Activated CD8-positive, alpha-beta memory T cell treated with anti-CD3 and anti-CD28 coated beads, Interleukin-2, amount 50 U/mL, for 4 hours (primary cell): ENCODE data around the gene MVK.

Source experiments
- DNase-seq: peaks from one replicate; pipeline ENCODE4 v3.0.0-alpha.2; 2020

Gene MVK

GRCh38 chr12:109573029-109573913 is at the start of gene MVK, which contains the start of gene MMAB:
TSS of gene MVK (plus strand) at chr12:109573794. CDS start at chr12:109574823, 1,029 bp downstream.
TSS of gene MMAB (minus strand) at chr12:109573504. CDS start at chr12:109573480, 24 bp downstream.
- peak; percentile 97 for DNase-seq

GRCh38 chr12:109524466-109525278 is 48.9 kb upstream of the MVK start:
- no peak for DNase-seq

DNA sequence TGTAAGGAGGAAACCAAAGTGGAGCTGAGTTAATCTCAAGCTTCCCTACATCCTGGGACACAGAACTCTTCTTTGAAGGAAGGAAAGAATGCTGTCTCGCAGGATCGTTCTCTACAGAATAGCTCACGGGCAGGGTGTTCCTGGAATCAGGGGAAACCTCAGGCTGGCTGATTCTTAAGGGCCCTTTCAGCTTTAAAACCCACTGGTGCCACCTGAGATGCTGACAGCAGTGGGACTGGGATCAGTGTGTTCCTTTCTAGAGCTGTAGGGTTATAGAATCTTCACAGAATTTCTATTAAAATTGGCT is 48.4 kb upstream of the MVK start:
- DNase-seq, result no peak

DNA sequence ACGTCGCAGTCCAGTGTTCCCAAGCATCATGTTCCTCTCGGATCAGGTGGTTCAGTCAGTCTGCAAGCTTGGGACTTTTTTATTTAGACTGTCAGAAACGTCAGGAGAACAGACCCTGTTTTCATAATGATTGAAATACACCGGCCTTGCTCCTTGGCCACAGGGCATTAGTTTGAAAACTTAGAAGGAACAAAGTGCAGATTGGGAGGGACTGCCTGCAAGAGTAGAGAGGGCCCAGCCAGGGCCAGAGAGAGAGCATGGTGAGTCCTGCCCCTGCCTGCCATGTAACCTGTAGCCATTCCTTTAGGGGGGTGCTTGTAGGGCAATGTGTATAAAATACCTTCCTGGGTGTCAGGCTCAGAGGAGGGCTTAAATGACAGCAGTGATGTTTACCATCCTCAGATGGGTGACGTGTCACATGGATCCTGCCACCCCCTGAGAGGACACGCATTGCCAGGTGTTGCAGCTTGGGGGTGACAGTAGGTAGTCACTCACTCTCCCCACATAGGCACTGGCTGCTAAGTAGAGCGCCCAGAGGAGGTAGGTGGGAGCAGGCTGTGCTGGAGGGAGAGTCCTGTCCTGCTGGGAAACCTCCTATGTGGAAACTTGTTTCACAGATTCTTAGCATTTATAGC is 46.0 kb upstream of the MVK start:
- DNase-seq, result no peak

DNA sequence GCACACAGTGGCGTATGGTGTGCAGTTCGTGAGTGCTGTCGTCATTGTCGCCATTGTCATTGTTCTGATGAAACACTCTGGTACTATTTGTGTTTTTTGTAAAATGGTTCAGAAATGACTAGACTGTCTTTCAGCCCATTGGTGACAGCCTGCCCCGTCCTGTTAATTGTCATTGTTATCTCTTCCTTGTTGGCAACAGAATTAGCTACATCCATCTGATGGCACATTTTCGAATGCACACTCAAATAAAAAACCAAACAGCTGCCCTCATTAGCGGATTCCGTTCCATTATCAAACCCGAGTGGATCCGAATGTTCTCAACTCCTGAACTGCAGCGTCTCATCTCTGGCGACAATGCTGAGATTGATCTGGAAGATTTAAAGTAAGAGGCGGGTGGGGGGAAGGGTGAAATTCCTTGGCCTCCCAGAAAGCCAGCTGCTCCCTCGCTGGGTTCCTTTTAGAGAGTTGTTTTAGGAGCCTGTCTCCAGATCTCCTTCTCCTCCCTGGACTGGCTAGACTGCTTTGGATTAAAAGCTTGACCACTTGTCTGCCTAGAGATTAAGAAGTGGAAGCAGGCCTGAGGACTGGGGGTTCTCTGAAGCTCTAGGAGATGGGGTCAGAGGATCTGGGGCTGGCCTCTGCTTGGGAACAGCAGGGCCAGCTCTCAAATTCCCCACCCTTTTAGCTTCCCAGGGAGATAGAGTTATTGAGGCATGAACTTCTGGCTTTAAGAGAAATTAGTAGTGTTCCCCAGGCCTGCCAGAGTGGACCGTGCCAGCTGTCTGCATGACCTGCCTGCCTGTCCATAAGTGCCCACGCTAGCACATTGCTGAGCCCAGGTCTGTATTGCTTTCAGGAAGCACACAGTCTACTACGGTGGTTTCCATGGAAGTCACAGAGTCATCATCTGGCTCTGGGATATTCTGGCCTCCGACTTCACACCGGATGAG is 43.6 kb upstream of the MVK start:
- no peak for DNase-seq

DNA sequence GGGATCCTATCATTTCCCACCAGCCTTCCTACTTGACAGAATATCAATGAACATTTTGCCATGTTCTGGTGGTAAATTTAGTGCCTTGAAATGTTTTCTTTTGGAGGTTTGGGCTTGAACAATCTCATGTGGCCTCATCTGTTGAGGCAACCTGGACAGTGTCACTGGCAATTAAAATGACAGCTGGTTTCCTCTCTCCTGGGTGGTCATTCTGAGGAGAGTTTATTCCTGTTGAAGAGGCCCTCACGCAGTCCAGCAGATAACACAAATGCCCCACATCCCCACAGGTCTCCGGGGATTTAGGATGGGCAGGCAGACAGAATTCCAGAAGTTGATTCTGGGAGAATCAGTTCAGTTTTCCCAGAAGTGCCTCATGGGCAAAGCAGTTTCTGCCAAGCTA is 42.2 kb upstream of the MVK start:
- no peak for DNase-seq

GRCh38 chr12:109532721-109533486 is 40.7 kb upstream of the MVK start:
- no peak for DNase-seq

GRCh38 chr12:109533487-109533740 is 40.2 kb upstream of the MVK start:
- DNase-seq, result no peak

- DNase-seq, result no peak
Observed at GRCh38 chr12:109534456-109534855, 39.1 kb upstream of the MVK start.

GRCh38 chr12:109535231-109535862 is 38.2 kb upstream of the MVK start:
- DNase-seq, result no peak

- no peak for DNase-seq
Observed at GRCh38 chr12:109535863-109536250, 37.7 kb upstream of the MVK start.

DNA sequence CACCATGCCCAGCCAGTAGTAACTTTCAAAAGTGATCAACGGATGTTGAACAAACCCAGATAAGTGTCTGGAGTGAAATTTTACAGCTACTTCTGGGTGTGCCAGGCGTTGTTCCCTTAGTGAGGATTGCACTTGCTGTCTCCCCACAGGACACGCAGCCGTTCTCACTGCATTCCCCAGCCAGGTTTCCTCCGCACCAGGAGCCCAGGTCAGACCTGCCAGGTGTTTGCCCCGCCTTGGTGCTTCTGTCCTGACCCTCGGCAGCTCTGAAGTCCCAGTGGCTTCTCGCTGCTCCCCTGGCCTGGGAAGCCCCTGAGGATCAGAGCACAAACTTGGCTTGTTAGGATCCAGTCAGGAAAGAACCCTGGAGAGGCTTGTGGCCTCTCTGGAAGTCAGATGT is 36.5 kb upstream of the MVK start:
- no peak for DNase-seq

- no peak for DNase-seq
Observed at GRCh38 chr12:109538191-109538863, 35.3 kb upstream of the MVK start.

GRCh38 chr12:109539508-109539907 is 34.1 kb upstream of the MVK start:
- DNase-seq, result no peak

- no peak for DNase-seq
Observed at GRCh38 chr12:109540526-109541412, 32.8 kb upstream of the MVK start.

- no peak for DNase-seq
Observed at GRCh38 chr12:109541413-109541726, 32.2 kb upstream of the MVK start.

DNA sequence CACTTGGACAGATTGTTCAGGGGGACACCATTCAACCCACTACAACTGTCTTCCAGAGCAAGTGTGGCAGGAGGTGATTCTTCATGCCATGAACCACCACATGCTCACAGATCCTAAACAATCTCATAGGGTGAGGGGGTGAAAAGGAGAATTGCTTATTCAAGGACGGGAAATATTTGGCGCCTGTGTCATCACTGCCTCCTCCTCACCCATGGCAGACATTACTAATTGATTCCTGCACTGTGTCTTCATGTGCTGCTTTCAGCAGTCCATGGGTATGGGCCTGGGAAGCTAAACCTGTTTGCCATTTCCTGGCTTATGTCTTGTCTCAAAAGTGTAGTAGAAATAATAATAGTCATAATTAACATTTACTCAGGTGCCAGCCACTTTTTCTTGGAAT is 31.6 kb upstream of the MVK start:
- DNase-seq, result no peak

- DNase-seq, result no peak
Observed at GRCh38 chr12:109542876-109543275, 30.7 kb upstream of the MVK start.

GRCh38 chr12:109544955-109545531 is 28.6 kb upstream of the MVK start:
- DNase-seq, result no peak

GRCh38 chr12:109545826-109546225 is 27.8 kb upstream of the MVK start:
- no peak for DNase-seq
